ENCODE results near the gene NPLOC4. TPM values are rescaled to one million over a fixed set of nuclear protein-coding genes. Genes with fewer than 3 reads are reported as not detected.

The NPLOC4 gene
- total and polyA plus RNA-seq, 9 of the 15 experiments (the other 6 are each of a cell fraction or from before 2014, with no cell fraction given), result 1.5 to 116 (median 64.5) TPM

DNA sequence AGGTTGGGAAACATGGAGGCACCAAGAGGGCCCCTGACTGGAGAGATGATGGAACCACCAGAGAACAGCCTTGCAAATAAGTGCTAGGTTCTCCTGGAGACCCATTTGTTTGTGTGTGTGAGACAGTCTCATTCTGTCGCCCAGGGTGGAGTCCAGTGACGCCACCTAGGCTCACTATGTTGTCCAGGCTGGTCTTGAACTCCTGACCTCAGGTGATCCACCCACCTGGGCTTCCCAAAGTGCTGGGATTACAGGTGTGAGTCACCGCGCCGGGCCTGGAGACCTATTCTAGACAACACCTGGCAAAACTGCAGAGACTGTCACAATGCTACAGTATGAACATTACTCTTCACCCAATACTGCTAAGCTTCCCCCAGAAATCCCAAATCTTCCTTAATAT, 1.5 kb downstream of the NPLOC4 start (continued):
- no peak for TF ChIP-seq CEBPG (CRISPR knock-in tag; IDR thresholded peaks at IDR 0.05)
- no peak for TF ChIP-seq CEBPG (tag; conservative IDR thresholded peaks at IDR 0.05 in 1 of 2, IDR thresholded peaks at IDR 0.05 in 1 of 2)
- no peak for TF ChIP-seq ZNF3 (CRISPR knock-in tag; IDR thresholded peaks at IDR 0.05)
- TF ChIP-seq SRF (CRISPR knock-in tag; IDR thresholded peaks at IDR 0.05), result no peak
- no peak for TF ChIP-seq MAZ (CRISPR knock-in tag; conservative IDR thresholded peaks at IDR 0.05 in 1 of 2, IDR thresholded peaks at IDR 0.05 in 1 of 2)
- no peak for TF ChIP-seq SIX5 (IDR thresholded peaks at IDR 0.05; ENCODE audit: borderline replicate concordance in 1 of 2, insufficient read depth in 1 of 2, low read depth in 1 of 2, low read length in 2 of 2)
- no peak for TF ChIP-seq KAT7 (CRISPR knock-in tag; IDR thresholded peaks at IDR 0.05; ENCODE audit: borderline replicate concordance)
- no peak for TF ChIP-seq BRD9 (IDR thresholded peaks at IDR 0.05; ENCODE audit: low read depth, partially characterized antibody)
- no peak for TF ChIP-seq SMARCA4 (IDR thresholded peaks at IDR 0.05)
- TF ChIP-seq ZBTB17 (CRISPR knock-in tag; IDR thresholded peaks at IDR 0.05), result no peak

- Histone ChIP-seq H2AFZ (ENCODE audit: low read depth, low read length) (no peak overlapping the region), H3K9ac (ENCODE audit: insufficient read depth in 1 of 2, low read depth in 2 of 2, low read length in 2 of 2) (peak overlapping the region in 1 of 2 experiments; percentile 71; a peak in 1 of 4 replicates), H3K9me1 (ENCODE audit: control insufficient read depth, insufficient read depth, low read length) (no peaks in the 10 kb centered on the region), H4K20me1 (replicated peaks; ENCODE audit: control insufficient read depth, insufficient read depth, low read length) (peaks cover 6% of the 10 kb centered on the region), H3K4me2 (ENCODE audit: insufficient read depth, low read length) (no peak overlapping the region), H3K36me3 (ENCODE audit: control insufficient read depth, insufficient read depth, low read length) (peaks cover 72% of the 10 kb centered on the region), H3K27ac (ENCODE audit: extremely low read depth, low read depth, low read length) (no peak overlapping the region), H3K4me1 (replicated peaks in 1 of 2; ENCODE audit: control insufficient read depth in 2 of 2, insufficient read depth in 2 of 2, low read length in 2 of 2) (peaks cover 10 to 12% of the 10 kb centered on the region in 2 experiments; a peak in 4 of 5 replicates), H3K4me3 (no peak overlapping the region), H3K27me3 (ENCODE audit: control insufficient read depth in 2 of 2, insufficient read depth in 2 of 2, low read length in 2 of 2) (no peaks in the 10 kb centered on the region), H3K79me2 (ENCODE audit: control insufficient read depth, insufficient read depth, low read length) (peaks cover 69% of the 10 kb centered on the region), H3K9me3 (replicated peaks; ENCODE audit: control insufficient read depth, insufficient read depth, low read depth, low read length) (no peaks in the 10 kb centered on the region)
- no TSS peak for BruUV-seq (replicated peaks)
- ChIA-PET POLR2A (interaction anchor here (0.6 to 2.3 kb wide), 5 partner anchors 9 to 37 kb away, joined by 3 to 7 read pairs (median 3); no protein-coding TSS in a partner anchor), CTCF (ENCODE audit: low intra/inter-chr PET ratio) (no interaction called here)
- intact Hi-C loops (cut with micrococcal nuclease), result no loop called here
- in situ Hi-C loops (cut with MboI), result no loop called here
- WGBS (ENCODE audit: insufficient coverage, low coverage, missing lambda C conversion rate), result 86% methylated on average over 6 of the region's 7 CpGs
- no peak for DNase-seq (ENCODE audit: extremely low read depth in 1 of 4, low spot score in 3 of 4)
- no peak for FAIRE-seq
- no peak for ATAC-seq
- TF ChIP-seq, protein P1, sequence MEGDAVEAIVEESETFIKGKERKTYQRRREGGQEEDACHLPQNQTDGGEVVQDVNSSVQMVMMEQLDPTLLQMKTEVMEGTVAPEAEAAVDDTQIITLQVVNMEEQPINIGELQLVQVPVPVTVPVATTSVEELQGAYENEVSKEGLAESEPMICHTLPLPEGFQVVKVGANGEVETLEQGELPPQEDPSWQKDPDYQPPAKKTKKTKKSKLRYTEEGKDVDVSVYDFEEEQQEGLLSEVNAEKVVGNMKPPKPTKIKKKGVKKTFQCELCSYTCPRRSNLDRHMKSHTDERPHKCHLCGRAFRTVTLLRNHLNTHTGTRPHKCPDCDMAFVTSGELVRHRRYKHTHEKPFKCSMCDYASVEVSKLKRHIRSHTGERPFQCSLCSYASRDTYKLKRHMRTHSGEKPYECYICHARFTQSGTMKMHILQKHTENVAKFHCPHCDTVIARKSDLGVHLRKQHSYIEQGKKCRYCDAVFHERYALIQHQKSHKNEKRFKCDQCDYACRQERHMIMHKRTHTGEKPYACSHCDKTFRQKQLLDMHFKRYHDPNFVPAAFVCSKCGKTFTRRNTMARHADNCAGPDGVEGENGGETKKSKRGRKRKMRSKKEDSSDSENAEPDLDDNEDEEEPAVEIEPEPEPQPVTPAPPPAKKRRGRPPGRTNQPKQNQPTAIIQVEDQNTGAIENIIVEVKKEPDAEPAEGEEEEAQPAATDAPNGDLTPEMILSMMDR (IDR thresholded peaks at IDR 0.05 in 2 of 3, conservative IDR thresholded peaks at IDR 0.05 in 1 of 3; ENCODE audit: insufficient read depth in 2 of 3, low read depth in 1 of 3, low read length in 3 of 3), result no peak
- TF ChIP-seq NONO (IDR thresholded peaks at IDR 0.05; ENCODE audit: low read depth in 2 of 2, low read length in 1 of 2) (no peak), NCOA6 (IDR thresholded peaks at IDR 0.05) (no peak), E2F8 (IDR thresholded peaks at IDR 0.05; ENCODE audit: low read depth, partially characterized antibody) (no peak), PHF20 (IDR thresholded peaks at IDR 0.05; ENCODE audit: partially characterized antibody) (no peak)
Observed at GRCh38 chr17:81631482-81631881, 5.4 kb downstream of the NPLOC4 start.

All from K562 (cell line).